Stomach (tissue), 9 donors: ENCODE data around the gene GMDS. TPM values are rescaled to one million over a fixed set of nuclear protein-coding genes. Genes with fewer than 3 reads are reported as not detected.

ENCODE experiments used
- DNase-seq, 2 donors: peaks; one replicate each; pipeline versions ENCODE4 v3.0.0 to v3.0.0-alpha.2; 2013 to 2019
- H3K27ac ChIP-seq, 5 donors: fragments of 200-600 bp in 4 of 5; sonication (generic) in 4 of 5; one replicate each; pipeline ENCODE4 v1.5.1; 2013 to 2019; ENCODE audit warnings: mild to moderate bottlenecking in 1 of 5, moderate library complexity in 1 of 5
- H3K27me3 ChIP-seq, 3 donors: fragments of 200-600 bp; sonication (generic); one replicate each; pipeline ENCODE4 v1.5.1; 2017 to 2019; ENCODE audit warnings: mixed run types in 1 of 3
- H3K36me3 ChIP-seq, 4 donors: fragments of 200-600 bp; sonication (generic); 1 replicate in 3 of 4; 2 replicates in 1 of 4; pipeline ENCODE4 v1.5.1; 2016 to 2019
- H3K4me1 ChIP-seq, 4 donors: fragments of 200-600 bp; sonication (generic); one replicate each; pipeline ENCODE4 v1.5.1; 2016 to 2019
- H3K4me3 ChIP-seq, 4 donors: fragments of 200-600 bp; sonication (generic) in 3 of 4; one replicate each; pipeline ENCODE4 v1.5.1; 2016 to 2019; ENCODE audit warnings: mild to moderate bottlenecking in 1 of 4
- H3K9me3 ChIP-seq, 4 donors: fragments of 200-600 bp; sonication (generic); one replicate each; pipeline ENCODE4 v1.5.1; 2016 to 2019
- EP300 ChIP-seq: sonication (generic); formaldehyde crosslinking; IDR thresholded peaks from one replicate; pipeline ENCODE4 v1.6.1; 2017; ENCODE audit warnings: antibody characterized with exemption
- POLR2A ChIP-seq, 4 donors: fragments of 450-650 bp; IDR thresholded peaks; one replicate each; pipeline ENCODE4 v1.6.1; 2016; ENCODE audit warnings: antibody characterized with exemption in 4 of 4, control low read depth in 2 of 4, mild to moderate bottlenecking in 1 of 4, moderate library complexity in 1 of 4
- POLR2AphosphoS5 ChIP-seq, 3 donors: sonication (generic); formaldehyde crosslinking; IDR thresholded peaks; one replicate each; pipeline ENCODE4 v1.6.1; 2016; ENCODE audit warnings: antibody characterized with exemption in 3 of 3
- WGBS, 5 donors: extraction: QIAGEN DNeasy Blood & Tissue Kit in 3 of 5; methylation state at CpG; one replicate each; pipeline versions ENCODE4 v1.1.5 to v1.1.7; 2013 to 2018; 5-methylcytosine and 5-hydroxymethylcytosine counted together
- intact Hi-C: fragments of 100-400 bp; cut with DNase I; formaldehyde crosslinking; loops from one replicate; pipeline ENCODE4 v1.15.1; 2023; ENCODE audit warnings: low total_unique reads
- polyA plus RNA-seq, 3 donors: library from polyadenylated mRNA; stranded (reverse); fragments of 200-250 nt; gene quantifications; one replicate each; pipeline ENCODE4 v1.2.3, GENCODE V29; 2013
- total RNA-seq, 5 donors: library from RNA; depleted of rRNA; stranded (reverse); fragments of >200 nt; gene quantifications; one replicate each; pipeline versions ENCODE4 v1.1.0 to v1.2.3, GENCODE V29; 2014 to 2016
- TF ChIP-seq, protein P1 (sequence below), 7 experiments: fragments of 450-650 bp in 4 of 7; fragments of 200-600 bp in 3 of 7; sonication (generic) in 3 of 7; IDR thresholded peaks; one replicate each; pipeline ENCODE4 v1.5.1; 2016 to 2019; ENCODE audit warnings: antibody characterized with exemption in 7 of 7, control low read depth in 2 of 7, mild to moderate bottlenecking in 1 of 7
- donor health status: healthy with polysubstance abuse.
- donor health status: Bipolar disorder and iron deficiency.
- donor health status: healthy.

The GMDS gene
- total and polyA plus RNA-seq, 8 donors: 83.7 to 262 (median 121) TPM

DNA sequence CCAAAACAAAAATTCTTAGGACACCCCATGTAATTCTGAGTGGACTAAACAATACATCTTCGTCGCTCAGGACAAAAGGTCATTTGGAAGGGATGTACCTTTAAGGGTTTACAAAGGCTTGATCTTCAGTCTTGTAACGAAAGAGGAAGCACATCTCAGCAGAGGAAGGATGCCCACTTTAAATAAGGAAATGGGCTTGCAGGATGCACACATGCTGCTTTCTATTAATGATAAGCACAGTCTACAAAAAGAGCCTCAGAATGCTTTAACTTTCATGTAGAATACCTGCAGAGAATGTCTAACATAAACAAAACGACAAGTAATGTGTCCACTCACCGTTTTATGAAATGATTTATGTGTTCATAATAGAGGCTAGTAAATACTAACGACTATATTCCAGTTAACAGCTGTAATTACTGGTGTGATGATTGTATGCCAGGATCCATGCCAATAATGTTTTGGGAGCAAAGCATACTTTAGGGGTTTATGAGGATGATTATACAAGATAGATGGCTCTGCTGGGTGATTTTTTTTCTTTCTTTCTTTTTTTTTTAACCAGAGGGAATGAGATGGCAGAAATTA is 216.9 kb downstream of the GMDS start:
- no peak overlapping the region for H3K27ac ChIP-seq
- no peaks in the 10 kb centered on the region for H3K27me3 ChIP-seq
- no peaks in the 10 kb centered on the region for H3K36me3 ChIP-seq
- intact Hi-C loops: no loop called here
- DNase-seq: peak in 1 of 2 donors; percentile 43
- WGBS, 5 donors: 48 to 61% (median 52%) methylated on average over 6 of the region's 6 CpGs
- H3K4me3 ChIP-seq: no peak overlapping the region
- no peaks in the 10 kb centered on the region for H3K9me3 ChIP-seq
- no peak for TF ChIP-seq EP300
- TF ChIP-seq POLR2AphosphoS5 (IDR thresholded peaks at IDR 0.05): peak in 1 of 3 donors; percentile 5
- TF ChIP-seq POLR2A (IDR thresholded peaks at IDR 0.05): no peak
- H3K4me1 ChIP-seq: no peaks in the 10 kb centered on the region

DNA sequence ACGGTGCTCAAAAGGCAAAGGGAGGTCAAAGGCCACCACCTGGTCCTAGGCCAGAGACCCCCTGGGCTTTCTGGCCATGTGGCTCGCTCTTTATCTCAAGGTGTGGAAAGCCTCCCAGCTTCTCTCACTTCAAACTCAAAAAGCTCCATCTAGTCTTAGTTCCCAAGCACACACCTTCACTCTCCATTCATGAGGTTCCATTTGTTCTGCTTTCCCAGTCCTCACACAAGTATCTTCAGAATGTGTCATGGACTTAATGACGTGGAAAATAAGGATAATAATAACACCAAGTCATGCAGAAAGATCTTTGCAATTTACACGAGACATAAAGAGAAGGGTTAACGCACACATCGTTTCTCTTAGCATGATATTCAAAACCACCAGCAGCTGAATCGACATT is 219.3 kb downstream of the GMDS start:
- Histone ChIP-seq H3K27ac (no peak overlapping the region), H3K9me3 (no peaks in the 10 kb centered on the region), H3K36me3 (no peaks in the 10 kb centered on the region), H3K4me1 (peaks cover 5 to 11% (median 9%) of the 10 kb centered on the region in 4 donors), H3K27me3 (no peaks in the 10 kb centered on the region), H3K4me3 (no peak overlapping the region)
- no peak for DNase-seq
- 89 to 93% (median 91%) methylated on average over 7 of the region's 7 CpGs for WGBS, 5 donors
- intact Hi-C loops: no loop called here
- no peak for TF ChIP-seq POLR2AphosphoS5 (IDR thresholded peaks at IDR 0.05)
- TF ChIP-seq, protein P1, sequence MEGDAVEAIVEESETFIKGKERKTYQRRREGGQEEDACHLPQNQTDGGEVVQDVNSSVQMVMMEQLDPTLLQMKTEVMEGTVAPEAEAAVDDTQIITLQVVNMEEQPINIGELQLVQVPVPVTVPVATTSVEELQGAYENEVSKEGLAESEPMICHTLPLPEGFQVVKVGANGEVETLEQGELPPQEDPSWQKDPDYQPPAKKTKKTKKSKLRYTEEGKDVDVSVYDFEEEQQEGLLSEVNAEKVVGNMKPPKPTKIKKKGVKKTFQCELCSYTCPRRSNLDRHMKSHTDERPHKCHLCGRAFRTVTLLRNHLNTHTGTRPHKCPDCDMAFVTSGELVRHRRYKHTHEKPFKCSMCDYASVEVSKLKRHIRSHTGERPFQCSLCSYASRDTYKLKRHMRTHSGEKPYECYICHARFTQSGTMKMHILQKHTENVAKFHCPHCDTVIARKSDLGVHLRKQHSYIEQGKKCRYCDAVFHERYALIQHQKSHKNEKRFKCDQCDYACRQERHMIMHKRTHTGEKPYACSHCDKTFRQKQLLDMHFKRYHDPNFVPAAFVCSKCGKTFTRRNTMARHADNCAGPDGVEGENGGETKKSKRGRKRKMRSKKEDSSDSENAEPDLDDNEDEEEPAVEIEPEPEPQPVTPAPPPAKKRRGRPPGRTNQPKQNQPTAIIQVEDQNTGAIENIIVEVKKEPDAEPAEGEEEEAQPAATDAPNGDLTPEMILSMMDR (IDR thresholded peaks at IDR 0.05): no peak
- no peak for TF ChIP-seq POLR2A (IDR thresholded peaks at IDR 0.05)
- TF ChIP-seq EP300: no peak

DNA sequence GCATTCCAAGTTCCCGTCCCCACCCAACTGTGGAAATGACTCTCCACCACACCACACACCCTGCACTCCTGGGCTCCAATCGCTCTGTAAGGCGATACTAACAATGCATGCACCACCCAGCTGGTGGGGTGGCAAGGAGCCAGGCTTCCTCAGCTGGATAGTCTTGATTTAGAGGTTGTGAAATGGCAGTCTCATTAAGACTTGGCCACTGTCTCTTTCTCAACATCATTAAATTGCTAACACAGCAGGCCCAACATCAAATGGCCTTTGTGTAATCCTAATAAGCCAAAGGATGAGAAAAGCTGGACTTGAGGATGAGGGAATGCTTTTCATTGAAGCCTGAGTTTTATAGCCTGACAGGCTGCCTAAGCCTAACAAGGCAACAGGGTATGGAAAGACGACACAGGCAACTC is 223.7 kb downstream of the GMDS start:
- Histone ChIP-seq H3K9me3 (no peaks in the 10 kb centered on the region), H3K36me3 (no peaks in the 10 kb centered on the region), H3K4me3 (no peak overlapping the region), H3K27ac (peak overlapping the region in 1 of 5 donors; percentile 23), H3K27me3 (no peaks in the 10 kb centered on the region), H3K4me1 (peaks cover 5 to 19% (median 14%) of the 10 kb centered on the region in 4 donors)
- peak; percentile 76 to 80 for DNase-seq
- WGBS, 5 donors: 27 to 55% (median 32%) methylated on average over 4 of the region's 4 CpGs
- TF ChIP-seq EP300: no peak
- TF ChIP-seq POLR2AphosphoS5 (IDR thresholded peaks at IDR 0.05): peak in 1 of 3 donors; percentile 68
- intact Hi-C loops: no loop called here

DNA sequence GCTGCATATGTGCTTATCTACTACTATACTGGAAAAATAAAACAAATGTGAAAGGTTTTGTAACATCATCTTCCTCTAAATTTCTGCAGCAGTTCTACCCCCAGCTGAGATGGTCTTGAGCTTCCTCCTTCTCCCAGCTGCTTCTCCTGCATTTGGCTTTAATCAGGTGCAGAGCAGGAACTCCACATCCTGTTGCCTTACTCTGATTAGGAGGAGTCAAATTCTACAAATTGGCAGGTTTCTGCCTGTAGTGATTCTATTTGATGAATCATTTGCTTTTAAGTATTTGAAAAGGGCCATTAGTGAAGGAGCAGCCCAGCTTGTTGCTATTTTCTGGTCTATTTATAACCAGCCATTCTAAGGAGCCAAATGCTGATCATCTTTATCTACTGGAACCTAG is 224.5 kb downstream of the GMDS start:
- H3K27me3 ChIP-seq: no peaks in the 10 kb centered on the region
- DNase-seq: peak in 1 of 2 donors; percentile 19
- no peaks in the 10 kb centered on the region for H3K36me3 ChIP-seq
- peaks cover 0 to under 1% (median 0%) of the 10 kb centered on the region in 4 donors for H3K9me3 ChIP-seq
- peak overlapping the region in 1 of 5 donors; percentile 23 for H3K27ac ChIP-seq
- peaks cover 5 to 19% (median 14%) of the 10 kb centered on the region in 4 donors for H3K4me1 ChIP-seq
- TF ChIP-seq POLR2A (IDR thresholded peaks at IDR 0.05) (no peak), EP300 (no peak), POLR2AphosphoS5 (IDR thresholded peaks at IDR 0.05) (no peak)
- TF ChIP-seq, protein P1 (IDR thresholded peaks at IDR 0.05): no peak
- no peak overlapping the region for H3K4me3 ChIP-seq
- intact Hi-C loops: no loop called here

DNA sequence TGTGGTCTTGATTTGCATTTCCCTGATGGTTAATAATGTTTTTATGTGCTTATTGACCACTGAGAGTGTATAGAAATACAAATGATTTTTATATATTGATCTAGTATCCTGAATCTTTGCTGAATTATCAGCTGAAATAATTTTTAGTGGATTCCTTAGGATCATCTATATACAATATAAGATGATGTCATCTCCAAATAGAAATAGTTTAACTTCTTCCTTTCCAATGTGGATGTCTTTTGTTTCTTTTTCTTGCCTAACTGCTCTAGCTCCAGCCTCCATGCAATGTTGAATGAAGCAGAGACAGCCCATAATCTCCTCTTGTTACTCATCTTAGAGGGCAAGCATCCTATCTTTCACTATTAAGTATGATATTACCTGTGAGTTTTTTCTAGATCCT is 226.4 kb downstream of the GMDS start:
- no peak overlapping the region for H3K27ac ChIP-seq
- H3K4me1 ChIP-seq: peaks cover 5 to 19% (median 14%) of the 10 kb centered on the region in 4 donors
- intact Hi-C loops: no loop called here
- DNase-seq: no peak
- no peaks in the 10 kb centered on the region for H3K27me3 ChIP-seq
- no peaks in the 10 kb centered on the region for H3K36me3 ChIP-seq
- no peak overlapping the region for H3K4me3 ChIP-seq
- peaks cover 0 to 15% (median 5%) of the 10 kb centered on the region in 4 donors for H3K9me3 ChIP-seq
- TF ChIP-seq EP300 (no peak), POLR2A (IDR thresholded peaks at IDR 0.05) (no peak), POLR2AphosphoS5 (IDR thresholded peaks at IDR 0.05) (no peak)
- TF ChIP-seq, protein P1 (IDR thresholded peaks at IDR 0.05): no peak
